ENCODE measurements around the gene SERBP1.

SERBP1 gene

DNA sequence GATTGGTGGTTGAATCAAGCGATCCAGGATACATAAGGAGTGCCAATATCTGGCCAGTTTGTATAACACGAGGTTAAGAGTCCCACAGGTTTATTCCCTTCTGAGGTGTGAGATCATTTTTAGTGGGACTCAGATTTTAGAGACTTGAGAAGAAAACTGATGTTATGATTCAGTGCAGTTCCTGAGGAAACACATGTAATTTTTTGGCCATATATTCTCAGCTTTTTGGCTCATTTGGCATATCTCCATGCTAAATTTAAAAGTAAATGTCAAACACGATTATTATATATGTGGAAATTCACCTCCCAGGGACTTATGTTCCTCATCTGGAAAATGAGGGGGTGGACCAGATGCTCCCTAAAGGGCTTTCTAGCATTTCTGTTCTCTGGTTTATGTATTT is 39.2 kb upstream of the SERBP1 start:
- H3K36me3 Mint-ChIP-seq (ENCODE audit: low read depth) = no peaks in the 10 kb centered on the region

GRCh38 chr1:67468066-67468718 is 38.0 kb upstream of the SERBP1 start:
- no peaks in the 10 kb centered on the region for H3K9me3 Mint-ChIP-seq
- no peak for TF ChIP-seq CTCF (IDR thresholded peaks at IDR 0.05)
- peaks cover 16% of the 10 kb centered on the region for H3K27me3 Mint-ChIP-seq (ENCODE audit: low read depth, poor library complexity)
- H3K36me3 Mint-ChIP-seq (ENCODE audit: low read depth) = no peaks in the 10 kb centered on the region
- DNase-seq = no peak
- no peak overlapping the region for H3K4me3 Mint-ChIP-seq
- H3K4me1 Mint-ChIP-seq = peaks cover 27% of the 10 kb centered on the region
- H3K27ac Mint-ChIP-seq = no peak overlapping the region

More for the DNA sequence above, 39.2 kb upstream of the SERBP1 start:
- Mint-ChIP-seq H3K27ac (no peak overlapping the region), H3K4me1 (peaks cover 15% of the 10 kb centered on the region), H3K4me3 (no peak overlapping the region), H3K27me3 (ENCODE audit: low read depth, poor library complexity) (peaks cover 8% of the 10 kb centered on the region), H3K9me3 (no peaks in the 10 kb centered on the region)
- DNase-seq = no peak
- no peak for TF ChIP-seq CTCF (IDR thresholded peaks at IDR 0.05)

DNA sequence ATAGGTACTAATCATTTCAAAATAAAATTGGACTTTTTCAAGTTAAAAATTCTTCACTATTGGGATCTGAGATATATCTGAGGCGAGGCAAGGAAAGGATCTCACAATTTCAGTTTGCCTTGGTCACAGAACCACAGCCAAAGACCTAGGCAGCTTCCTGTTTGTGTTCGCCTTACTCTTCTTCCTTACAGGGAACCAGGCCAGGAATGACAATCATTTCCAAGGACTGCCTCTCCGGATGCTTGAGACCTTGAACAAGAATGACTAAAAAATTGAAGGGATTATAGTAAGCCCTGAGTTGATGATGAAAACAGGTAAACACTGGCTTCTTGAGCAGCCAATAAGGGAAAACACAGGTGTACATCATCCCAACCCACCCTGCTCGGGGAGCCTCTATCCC is 35.2 kb upstream of the SERBP1 start:
- TF ChIP-seq CTCF (IDR thresholded peaks at IDR 0.05) = no peak
- no peak for DNase-seq
- H3K4me3 Mint-ChIP-seq = no peak overlapping the region
- no peak overlapping the region for H3K27ac Mint-ChIP-seq
- H3K27me3 Mint-ChIP-seq (ENCODE audit: low read depth, poor library complexity) = peaks cover 19% of the 10 kb centered on the region
- H3K9me3 Mint-ChIP-seq = no peaks in the 10 kb centered on the region
- H3K4me1 Mint-ChIP-seq = peaks cover 27% of the 10 kb centered on the region
- no peaks in the 10 kb centered on the region for H3K36me3 Mint-ChIP-seq (ENCODE audit: low read depth)

- Mint-ChIP-seq H3K27ac (no peak overlapping the region), H3K9me3 (no peaks in the 10 kb centered on the region), H3K4me1 (peaks cover 27% of the 10 kb centered on the region)
Observed at GRCh38 chr1:67464746-67465145, 34.5 kb upstream of the SERBP1 start.

GRCh38 chr1:67464058-67464457 is 33.9 kb upstream of the SERBP1 start:
- TF ChIP-seq CTCF (IDR thresholded peaks at IDR 0.05) = no peak
- DNase-seq = no peak
- Mint-ChIP-seq H3K4me1 (peaks cover 27% of the 10 kb centered on the region), H3K9me3 (no peaks in the 10 kb centered on the region), H3K27ac (no peak overlapping the region), H3K4me3 (no peak overlapping the region), H3K27me3 (ENCODE audit: low read depth, poor library complexity) (peaks cover 23% of the 10 kb centered on the region), H3K36me3 (ENCODE audit: low read depth) (no peaks in the 10 kb centered on the region)

More at GRCh38 chr1:67464746-67465145, 34.5 kb upstream of the SERBP1 start:
- peaks cover 23% of the 10 kb centered on the region for H3K27me3 Mint-ChIP-seq (ENCODE audit: low read depth, poor library complexity)
- DNase-seq = no peak
- peak overlapping the region; percentile 56 for H3K4me3 Mint-ChIP-seq
- TF ChIP-seq CTCF (IDR thresholded peaks at IDR 0.05) = no peak
- no peaks in the 10 kb centered on the region for H3K36me3 Mint-ChIP-seq (ENCODE audit: low read depth)

GRCh38 chr1:67463298-67463955 is 33.2 kb upstream of the SERBP1 start:
- Mint-ChIP-seq H3K36me3 (ENCODE audit: low read depth) (no peaks in the 10 kb centered on the region), H3K4me3 (no peak overlapping the region), H3K4me1 (peaks cover 27% of the 10 kb centered on the region), H3K27ac (no peak overlapping the region), H3K9me3 (no peaks in the 10 kb centered on the region), H3K27me3 (ENCODE audit: low read depth, poor library complexity) (peaks cover 19% of the 10 kb centered on the region)
- no peak for DNase-seq
- TF ChIP-seq CTCF (IDR thresholded peaks at IDR 0.05) = no peak

All from nephron progenitor cell (in vitro differentiated cells).